NOMO-1 treated with DMSO at 0.1 percent for 48 hours (cell line): ENCODE results near the gene PROZ.
"Not testable (repeated sequence)": the region's sequence is repeated elsewhere in the genome, so short reads cannot be mapped to it uniquely, and the experiment has no call there.

ENCODE experiments used
- DNase-seq: peaks from one replicate; lab custom pipeline; 2025; ENCODE audit not compliant: unreplicated experiment; lab: John Stamatoyannopoulos, UW

PROZ gene, protein sequence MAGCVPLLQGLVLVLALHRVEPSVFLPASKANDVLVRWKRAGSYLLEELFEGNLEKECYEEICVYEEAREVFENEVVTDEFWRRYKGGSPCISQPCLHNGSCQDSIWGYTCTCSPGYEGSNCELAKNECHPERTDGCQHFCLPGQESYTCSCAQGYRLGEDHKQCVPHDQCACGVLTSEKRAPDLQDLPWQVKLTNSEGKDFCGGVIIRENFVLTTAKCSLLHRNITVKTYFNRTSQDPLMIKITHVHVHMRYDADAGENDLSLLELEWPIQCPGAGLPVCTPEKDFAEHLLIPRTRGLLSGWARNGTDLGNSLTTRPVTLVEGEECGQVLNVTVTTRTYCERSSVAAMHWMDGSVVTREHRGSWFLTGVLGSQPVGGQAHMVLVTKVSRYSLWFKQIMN

DNA sequence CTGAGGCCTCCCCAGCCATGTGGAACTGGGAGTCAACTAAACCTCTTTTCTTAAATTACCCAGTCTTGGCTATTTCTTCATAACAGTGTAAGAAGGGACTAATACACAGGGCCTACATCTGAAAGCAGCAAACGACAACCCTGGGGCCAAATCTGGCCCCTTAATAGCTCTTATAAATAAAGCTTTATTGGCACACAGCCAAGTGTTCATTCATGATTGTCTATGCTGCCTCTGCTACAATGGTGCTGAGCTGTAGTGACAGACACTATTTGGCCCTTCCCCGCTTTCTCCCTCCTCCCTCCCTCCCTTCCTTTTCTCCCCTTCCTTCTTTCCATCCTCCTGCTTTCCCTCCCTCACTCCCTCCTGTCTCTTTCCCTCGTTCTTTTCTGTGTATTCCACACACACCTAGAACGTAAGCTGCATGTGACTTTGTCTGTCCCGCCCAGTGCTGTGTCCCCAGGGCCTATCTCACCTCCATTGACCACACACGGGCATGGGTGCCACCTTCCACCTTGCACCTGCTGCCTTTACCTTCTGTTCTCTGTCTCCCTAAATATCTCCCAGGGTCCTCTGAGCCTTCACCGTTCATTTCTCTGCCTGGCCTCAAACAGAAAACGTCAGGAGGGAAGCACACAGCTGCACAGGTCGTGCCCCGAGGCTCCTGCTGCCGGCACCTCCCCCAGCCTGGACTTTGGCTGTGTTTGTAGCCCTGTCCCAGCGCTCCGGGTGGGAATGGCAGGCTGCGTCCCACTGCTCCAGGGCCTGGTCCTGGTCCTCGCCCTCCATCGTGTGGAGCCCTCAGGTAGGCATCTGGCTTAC, at the start of gene PROZ:
TSS of gene PROZ (plus strand) at position 720 of the 819 bp plus-strand sequence. CDS start at position 733, 13 bp downstream.
- no peak for DNase-seq

DNA sequence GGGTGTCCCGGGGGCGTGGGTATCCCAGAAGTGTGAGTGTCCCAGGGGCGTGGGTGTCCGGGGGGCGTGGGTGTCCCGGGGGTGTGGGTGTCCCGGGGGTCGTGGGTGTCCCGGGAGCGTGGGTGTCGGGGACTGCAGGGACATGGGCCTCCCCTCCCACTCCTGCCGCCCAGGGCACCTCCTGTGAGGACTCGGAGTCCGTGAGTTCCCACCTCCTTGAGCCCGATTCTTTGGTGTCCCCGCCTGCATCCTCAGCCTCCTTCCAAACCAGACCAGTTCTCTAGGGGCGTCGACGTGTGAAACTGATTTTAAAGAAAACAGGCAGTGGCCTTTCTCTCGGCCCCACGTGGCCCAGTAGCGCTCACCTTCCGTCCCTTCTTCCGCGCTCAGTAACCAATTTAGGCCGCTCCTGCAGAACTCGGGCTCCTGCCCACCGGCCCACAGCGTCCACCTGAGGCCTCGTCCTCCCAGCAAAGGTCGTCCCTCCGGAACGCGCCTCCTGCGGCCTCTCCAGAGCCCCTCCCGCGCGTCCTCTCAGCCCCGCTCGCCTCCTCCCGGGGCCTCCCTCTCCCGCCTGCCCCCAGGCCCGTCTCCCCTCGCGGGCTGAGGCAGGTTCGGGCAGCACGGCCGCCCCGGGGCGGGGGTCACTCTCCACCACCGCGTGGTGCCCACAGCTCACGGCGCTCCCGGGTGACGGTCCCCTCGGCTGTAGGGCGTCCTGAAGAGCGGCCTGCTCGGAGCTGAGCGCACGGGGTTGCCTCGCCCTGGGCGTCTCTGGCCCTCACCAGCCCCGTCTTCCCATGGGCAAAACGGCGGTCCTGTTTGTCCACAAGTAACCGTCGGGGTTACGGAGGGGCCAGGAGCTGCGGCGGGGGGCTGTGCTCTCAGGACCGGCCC, 49.0 kb upstream of the PROZ start:
- DNase-seq, result no peak

DNA sequence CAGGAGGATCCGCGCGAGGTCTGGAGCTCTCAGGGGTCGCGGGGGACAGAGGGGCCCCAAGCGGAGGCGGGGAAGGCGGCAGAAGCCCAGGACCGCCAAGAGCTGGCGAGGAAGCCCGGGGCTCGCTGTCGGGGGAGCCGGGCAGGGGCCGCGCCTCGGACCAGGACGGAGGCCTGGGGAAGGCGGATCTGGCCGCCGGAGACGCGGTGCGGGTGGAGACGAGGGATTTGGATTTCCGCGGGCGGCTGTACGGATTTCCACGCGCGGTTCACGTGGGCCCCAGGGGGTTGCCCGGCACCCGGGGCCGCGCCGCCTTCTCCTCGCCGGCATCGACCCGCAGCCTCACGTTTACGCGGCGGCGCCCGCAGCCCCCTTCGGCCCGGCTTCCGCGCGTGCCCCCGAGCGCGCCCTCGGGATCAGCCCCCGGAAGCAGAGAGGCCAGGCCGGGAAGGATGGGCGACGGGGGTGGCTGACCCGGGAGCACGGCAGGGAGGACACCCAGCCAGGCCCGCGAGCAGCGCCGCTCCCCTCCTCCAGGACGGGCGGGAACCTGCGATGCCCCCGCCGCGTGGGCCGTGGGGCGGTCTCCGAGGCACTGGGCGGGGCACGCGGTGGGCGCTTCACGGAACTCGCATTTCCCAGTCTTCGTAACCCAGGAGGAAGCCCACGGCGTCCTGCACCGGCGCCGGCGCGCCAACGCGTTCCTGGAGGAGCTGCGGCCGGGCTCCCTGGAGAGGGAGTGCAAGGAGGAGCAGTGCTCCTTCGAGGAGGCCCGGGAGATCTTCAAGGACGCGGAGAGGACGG, 48.2 kb upstream of the PROZ start:
- no peak for DNase-seq

DNA sequence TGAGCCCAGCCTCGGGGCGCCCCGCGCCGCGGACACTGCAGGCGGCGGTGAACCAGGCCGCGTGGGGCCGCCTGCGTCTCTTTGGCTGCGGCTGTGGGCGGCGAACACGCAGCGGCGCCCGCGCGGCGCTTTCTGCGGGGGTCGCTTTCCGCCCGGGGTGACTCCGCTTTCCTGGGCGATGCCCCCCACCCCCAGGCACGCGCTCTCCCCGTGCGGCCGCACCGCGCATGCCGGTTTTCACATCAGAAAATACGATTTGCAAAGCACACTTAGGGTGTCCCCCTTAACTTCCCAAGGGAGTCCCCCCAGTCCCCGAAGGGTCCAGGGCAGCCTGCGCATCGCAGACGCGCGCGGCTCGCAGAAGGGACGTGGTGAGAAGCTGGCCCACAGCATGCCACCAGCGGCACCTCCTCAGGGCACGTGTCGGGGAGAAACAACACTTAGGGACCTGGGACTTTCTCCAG, 47.6 kb upstream of the PROZ start:
- no peak for DNase-seq

DNA sequence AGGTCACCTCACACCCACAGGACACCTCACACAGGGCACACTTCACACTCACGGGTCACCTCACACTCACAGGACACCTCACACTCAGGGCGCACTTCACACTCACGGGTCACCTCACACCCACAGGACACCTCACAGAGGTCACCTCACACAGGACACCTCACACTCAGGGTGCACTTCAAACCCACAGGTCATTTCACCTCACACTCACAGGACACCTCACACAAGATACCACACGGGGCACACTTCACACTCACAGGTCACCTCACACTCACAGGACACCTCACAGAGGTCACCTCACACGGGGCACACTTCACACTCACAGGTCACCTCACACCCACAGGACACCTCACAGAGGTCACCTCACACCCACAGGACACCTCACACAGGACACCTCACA, 46.6 kb upstream of the PROZ start:
- not testable (repeated sequence) for DNase-seq

DNA sequence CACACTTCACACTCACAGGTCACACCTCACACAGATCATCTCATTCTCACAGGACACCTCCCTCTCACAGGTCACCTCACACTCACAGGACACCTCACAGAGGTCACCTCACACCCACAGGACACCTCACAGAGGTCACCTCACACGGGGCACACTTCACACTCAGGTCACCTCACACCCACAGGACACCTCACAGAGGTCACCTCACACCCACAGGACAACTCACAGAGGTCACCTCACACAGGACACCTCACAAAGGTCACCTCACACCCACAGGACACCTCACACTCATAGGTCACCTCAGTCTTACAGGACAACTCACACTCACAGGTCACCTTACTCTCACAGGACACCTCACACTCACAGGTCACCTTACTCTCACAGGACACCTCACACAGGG, 46.0 kb upstream of the PROZ start:
- DNase-seq, result not testable (repeated sequence)

- DNase-seq, result no peak
Observed at GRCh38 chr13:113112893-113113845, 45.3 kb upstream of the PROZ start.

- no peak for DNase-seq
Observed at GRCh38 chr13:113113846-113114271, 44.6 kb upstream of the PROZ start.

DNA sequence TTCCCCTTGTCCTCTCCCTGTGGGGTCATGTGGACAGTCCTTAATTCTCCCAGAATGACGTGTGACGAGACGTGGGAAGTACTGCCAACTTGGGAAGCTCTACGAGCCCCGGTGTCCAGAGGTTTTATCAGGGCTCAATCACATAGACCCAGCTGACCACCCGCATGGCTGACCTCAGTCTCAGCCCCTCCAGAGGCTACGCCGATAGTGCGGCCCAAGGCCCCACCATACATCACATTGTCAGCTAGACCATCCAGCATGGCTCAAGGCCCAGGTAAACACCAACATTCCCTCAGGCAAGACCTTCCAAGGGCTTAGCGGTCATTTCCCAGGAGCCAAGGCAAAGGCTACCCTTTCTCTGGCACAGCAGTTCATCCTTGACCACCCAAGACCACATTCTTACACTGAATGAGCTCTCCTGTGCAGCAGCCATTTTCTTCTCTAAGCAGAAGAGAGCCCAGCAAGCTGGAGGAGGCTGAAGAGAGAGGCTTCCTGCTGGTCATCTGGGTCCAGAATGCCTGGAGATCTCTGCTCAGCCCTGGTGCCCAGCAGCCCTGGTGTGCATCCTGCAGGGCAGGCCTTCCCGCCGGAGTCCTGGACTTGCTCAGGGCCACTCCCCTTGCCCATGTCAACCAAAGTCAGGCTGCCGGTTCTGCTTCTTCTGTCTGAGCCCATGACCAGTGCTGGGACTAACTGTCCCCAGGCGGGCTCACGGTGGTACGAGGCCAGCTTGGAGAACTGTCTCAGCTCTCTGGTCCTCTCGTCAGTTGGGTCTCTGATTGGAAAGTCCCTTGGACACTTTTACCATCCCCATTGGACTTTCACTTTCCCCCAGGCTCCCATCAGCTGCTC, 43.7 kb upstream of the PROZ start:
- DNase-seq, result no peak

GRCh38 chr13:113115363-113116205, 42.9 kb upstream of the PROZ start:
- DNase-seq, result no peak

GRCh38 chr13:113116206-113116800, 42.1 kb upstream of the PROZ start:
- no peak for DNase-seq

DNA sequence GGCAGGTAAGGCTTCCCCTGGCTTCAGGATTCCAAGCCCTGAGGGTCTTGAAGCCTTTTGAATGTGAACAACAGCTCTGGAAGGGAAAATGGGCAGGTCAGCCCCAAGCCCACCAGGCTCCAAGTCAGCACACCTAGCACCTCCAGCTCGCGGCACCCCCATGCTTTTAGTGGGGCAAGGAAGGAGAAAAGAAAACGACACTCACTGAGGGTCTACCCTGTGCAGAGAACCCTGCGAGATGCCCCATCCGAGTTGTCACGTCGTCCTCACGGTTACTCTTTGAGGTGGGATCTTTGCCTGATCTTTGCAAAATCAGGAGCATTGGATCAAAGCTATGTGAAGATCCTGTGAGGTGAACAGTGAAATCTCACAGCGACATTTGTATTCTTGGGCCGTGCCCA, 41.6 kb upstream of the PROZ start:
- no peak for DNase-seq

- no peak for DNase-seq
Observed at GRCh38 chr13:113117335-113117872, 41.0 kb upstream of the PROZ start.

DNA sequence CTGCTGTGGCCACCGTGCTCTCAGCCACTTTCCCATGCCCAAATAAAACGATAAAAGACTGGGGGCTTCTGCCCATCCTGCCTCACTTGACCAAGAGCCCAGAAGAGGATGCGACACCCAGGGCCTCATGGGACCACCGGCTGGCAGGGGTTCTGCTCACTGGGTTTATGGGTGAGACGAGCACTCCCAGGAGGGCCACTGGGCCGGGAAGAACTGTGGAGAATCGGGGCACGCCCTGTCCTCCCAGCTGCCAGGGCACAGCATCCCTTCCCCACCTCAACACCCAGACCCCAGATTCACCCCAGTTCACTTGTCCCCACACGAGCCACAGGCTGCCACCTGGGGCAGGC, 40.6 kb upstream of the PROZ start:
- DNase-seq, result no peak

- DNase-seq, result no peak
Observed at GRCh38 chr13:113118261-113119021, 40.0 kb upstream of the PROZ start.
